ENCODE data around the gene SH3BP5L.
"Not testable (repeated sequence)": the region's sequence is repeated elsewhere in the genome, so short reads cannot be mapped to it uniquely, and the experiment has no call there.

SH3BP5L gene

GRCh38 chr1:248807067-248807737 lies 18.5 kb downstream of the SH3BP5L start:
- DNase-seq = no peak

DNA sequence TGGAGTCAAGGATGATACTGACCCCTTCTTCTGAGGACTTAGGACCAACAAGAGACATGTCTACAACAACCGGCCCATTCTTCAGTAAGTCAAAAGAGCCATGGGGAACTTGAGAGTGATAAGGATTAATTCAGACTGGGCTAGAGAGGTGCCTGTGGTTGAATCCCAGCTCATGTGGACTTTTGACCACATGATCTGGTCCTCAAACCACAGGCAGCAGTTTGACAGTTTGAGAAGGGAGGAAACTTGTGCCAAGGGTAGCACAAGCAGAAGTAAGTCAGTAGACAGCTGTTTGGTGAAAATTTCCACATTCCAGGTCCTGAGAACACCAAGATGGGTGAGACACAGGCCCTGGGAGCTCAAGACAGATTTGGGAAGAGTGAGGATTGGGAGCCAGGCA lies 19.8 kb downstream of the SH3BP5L start:
- DNase-seq = no peak

DNA sequence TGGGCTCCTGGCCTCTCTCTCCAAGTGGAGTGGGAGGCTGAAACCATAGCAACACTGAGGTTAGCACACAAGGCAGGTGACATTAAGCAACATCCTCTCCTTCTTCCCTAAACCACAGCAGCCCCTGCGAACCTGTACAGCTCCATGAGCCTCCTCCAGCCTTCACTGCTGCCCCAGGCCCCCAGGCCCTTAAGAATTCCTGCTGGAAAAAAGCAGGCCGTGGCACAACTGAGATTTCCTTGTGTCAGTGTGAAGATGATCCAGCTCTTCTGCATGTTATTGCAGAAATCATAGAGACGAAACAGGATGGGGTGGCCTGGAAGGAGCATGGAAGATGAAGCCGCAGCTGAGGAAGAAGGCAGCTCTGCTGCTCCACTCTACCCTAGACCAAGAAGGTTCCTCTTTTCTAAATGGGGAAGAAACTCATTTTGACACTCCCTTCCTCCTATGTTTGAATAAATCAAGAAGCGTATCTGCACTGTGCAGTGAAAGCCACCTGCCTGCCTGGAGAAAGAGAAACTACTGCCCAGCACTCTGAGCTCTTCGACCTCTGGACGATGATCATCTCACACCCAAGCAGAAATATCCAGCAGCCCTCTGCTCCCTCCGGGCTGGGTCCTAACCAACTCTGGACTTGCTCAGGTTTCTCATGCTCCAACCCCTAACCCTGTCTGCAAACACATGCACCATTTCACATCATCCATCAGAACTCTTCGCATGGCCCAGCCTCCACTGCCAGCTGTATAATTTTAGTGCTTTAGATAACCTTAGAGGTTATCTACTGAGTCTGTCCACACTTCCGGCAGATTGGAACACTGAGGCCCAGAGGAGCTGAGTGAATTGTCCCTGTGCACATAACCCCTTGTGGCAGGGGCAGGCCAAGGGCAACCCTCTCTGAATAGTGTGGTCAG lies 20.7 kb downstream of the SH3BP5L start:
- DNase-seq = no peak

DNA sequence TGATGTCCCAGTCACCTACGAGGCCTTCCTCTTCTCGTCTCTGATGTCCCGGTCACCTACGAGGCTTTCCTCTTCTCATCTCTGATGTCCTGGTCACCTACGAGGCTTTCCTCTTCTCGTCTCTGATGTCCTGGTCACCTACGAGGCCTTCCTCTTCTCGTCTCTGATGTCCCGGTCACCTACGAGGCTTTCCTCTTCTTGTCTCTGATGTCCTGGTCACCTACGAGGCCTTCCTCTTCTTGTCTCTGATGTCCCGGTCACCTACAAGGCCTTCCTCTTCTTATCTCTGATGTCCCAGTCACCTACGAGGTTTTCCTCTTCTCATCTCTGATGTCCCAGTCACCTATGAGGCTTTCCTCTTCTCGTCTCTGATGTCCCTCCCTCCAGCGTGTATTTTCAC lies 22.2 kb downstream of the SH3BP5L start:
- DNase-seq = not testable (repeated sequence)

DNA sequence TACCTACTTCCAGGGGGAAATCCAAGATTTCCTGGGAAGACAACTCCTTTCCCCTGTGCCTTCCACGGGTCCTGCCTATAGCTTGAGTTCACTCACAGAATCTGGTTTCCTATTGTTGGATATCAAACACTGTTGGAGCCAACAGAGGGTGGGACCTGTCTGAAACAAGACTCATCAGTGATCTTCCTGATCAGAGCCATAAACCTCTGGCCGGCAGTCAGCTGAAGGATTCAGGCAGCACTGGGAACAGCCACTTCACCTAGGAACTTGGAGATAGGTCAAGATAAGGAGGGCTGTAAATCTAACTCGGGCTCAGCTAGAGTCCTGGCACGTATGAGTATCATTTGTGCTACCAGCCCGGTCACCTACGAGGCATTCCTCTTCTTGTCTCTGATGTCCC lies 23.3 kb downstream of the SH3BP5L start:
- no peak for DNase-seq

DNA sequence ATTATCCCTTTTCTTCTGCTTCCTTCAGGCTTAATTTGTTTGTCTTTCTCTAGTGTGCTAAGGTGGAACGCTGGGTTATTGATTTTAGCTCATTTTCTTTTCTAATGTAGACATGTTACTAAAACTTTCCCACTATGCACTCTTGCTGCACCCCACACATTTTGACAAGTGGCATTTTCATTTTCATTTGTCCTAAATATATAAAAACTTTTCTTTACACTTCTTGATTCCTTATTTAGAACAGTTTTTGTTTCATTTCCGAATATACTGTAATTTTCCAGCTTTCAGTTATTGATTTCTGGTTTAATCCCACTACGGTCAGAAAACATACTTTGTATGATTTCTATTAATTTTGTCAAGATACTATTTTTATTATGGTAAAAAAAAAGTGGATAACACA lies 25.3 kb downstream of the SH3BP5L start:
- no peak for DNase-seq

DNA sequence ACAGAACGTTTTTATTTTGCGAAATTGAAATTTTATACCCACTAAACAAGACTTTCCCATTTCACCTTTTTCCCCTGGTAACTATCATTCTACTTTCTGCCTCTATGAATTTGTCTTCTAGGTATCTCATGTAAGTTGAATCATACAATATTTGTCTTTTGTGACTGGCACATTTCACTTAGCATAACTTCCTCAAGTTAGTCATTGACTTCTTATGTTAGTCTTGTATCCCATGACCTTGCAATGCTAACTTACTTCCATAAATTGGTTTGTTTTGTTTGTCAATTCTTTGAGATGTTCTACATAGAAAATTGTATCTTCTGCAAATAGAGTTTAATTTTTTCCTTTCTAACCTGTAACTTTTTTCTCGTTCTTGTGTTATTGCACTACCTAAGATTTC lies 26.9 kb downstream of the SH3BP5L start:
- no peak for DNase-seq

DNA sequence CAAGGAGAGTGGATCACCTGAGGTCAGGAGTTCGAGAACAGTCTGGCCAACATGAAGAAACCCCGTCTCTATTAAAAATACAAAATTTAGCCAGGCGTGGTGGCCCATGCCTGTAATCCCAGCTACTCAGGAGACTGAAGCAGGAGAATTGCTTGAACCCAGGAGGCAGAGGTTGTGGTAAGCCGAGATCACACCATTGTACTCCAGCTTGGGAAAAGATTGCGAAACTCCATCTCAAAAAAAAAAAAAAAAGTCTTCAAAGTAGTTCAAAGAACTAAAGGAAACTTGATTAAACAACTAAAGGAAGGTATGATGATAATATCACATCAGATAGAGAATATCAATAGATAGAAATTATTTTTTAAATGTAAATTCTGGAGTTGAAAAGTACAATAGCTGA lies 31.1 kb downstream of the SH3BP5L start:
- DNase-seq = not testable (repeated sequence)

GRCh38 chr1:248793592-248793991 lies 32.1 kb downstream of the SH3BP5L start:
- no peak for DNase-seq

DNA sequence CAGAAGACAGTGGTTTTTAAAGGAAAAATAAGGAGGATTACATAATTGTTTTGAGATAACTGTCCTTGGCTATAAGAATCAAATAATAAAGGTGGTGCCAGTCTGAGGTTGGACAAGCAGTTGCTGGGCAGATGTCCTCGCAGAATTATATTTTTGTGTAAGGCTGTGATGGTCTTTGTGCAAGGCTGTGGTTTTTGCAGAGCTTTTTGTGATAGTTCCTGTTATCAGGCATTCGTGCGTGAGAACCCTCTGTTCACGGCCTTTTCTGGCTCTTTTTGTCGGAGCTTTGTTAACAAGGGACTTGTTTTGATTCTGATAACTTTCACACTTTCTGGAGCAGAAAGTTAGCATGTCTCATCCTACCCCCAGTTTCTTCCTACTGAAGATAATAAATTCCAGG lies 33.4 kb downstream of the SH3BP5L start:
- DNase-seq = no peak

GRCh38 chr1:248791010-248791409 lies 34.7 kb downstream of the SH3BP5L start:
- DNase-seq = no peak

GRCh38 chr1:248790456-248790855 lies 35.3 kb downstream of the SH3BP5L start:
- no peak for DNase-seq

GRCh38 chr1:248789337-248789736 lies 36.4 kb downstream of the SH3BP5L start:
- not testable (repeated sequence) for DNase-seq

GRCh38 chr1:248788327-248788726 lies 37.4 kb downstream of the SH3BP5L start:
- no peak for DNase-seq

GRCh38 chr1:248787430-248787829 lies 38.3 kb downstream of the SH3BP5L start:
- no peak for DNase-seq

DNA sequence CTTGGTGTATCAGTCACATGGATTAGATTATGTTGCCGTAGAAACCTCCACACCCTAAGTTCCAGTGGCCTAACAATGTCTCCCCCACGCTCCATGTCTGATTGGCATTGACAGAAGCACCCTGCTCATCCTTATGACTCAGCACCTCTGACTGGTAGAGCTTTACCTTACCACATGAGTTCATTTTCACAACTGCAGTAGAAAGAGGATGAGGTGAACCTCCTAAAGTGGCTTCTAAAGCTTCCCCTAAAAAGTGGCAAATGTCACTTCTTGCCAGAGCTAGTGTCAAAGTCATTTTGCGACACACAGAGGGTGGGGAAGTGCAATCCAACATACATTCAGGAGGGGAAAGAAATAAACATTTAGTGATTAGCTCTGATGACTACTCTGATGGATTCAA lies 39.6 kb downstream of the SH3BP5L start:
- DNase-seq = no peak

GRCh38 chr1:248783367-248783766 lies 42.3 kb downstream of the SH3BP5L start:
- no peak for DNase-seq

- DNase-seq = no peak
Measured at GRCh38 chr1:248782416-248783141, 43.1 kb downstream of the SH3BP5L start.

DNA sequence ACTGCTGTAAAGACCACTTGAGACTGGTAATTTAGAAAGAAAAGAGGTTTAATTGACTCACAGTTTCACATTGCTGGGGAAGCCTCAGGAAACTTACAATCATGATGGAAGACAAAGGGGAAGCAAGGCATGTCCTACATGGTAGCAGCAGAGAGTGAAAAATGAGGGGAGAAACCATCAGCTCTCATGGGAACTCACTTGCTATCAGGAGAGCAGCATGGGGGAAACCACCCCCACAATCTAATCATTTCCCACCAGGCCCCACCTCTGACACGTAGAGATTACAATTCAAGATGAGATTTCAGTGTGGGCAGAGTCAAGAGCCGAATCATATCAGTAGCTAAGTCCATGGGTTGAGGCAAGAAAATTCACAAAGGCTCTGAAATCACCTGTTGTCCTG lies 46.4 kb downstream of the SH3BP5L start:
- DNase-seq = no peak

DNA sequence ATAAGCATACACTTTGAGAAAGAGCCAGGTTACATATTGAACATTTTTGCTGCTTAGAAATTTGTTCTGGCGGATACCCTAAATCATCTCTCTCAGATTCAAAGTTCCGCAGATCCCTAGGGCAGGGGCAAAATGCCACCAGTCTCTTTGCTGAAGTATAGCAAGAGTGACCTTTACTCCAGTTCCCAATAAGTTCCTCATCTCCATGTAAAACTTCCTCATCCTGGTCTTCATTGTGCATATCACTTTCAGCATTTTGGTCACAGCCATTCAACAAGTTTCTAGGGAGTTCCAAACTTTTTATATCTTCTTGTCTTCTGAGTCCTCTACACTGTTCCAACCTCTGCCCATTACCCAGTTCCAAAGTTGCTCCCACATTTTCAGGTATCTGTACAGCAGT lies 46.8 kb downstream of the SH3BP5L start:
- DNase-seq = no peak

- DNase-seq = no peak
Measured at GRCh38 chr1:248776991-248777390, 48.7 kb downstream of the SH3BP5L start.

DNA sequence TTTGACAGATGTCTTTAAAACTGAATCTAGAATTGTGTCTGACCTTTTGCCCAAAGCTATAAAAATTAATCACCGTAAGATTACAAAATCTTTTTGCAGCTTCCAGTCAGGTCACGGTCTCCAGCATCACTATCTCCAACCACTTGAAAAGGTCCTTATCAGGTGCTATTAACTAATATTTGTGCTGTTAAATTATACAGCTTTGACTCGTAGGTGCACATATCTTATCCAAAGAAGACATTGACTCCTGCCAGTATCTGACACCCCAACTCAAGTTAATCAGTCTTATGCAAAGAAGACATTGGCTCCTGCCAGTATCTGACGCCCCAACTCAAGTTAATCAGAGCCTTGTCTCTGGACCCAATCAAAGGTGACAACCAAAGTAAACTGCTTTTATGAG lies 50.3 kb downstream of the SH3BP5L start:
- no peak for DNase-seq

Data from NCI-H187 treated with DMSO at 0.1 percent for 48 hours (cell line).